GM03348 (cell line): ENCODE data around the gene RPS10.

ENCODE experiments used
- DNase-seq: peaks from one replicate; pipeline ENCODE4 v3.0.0; 2012; ENCODE audit warnings: low spot score

Gene RPS10

GRCh38 chr6:34370361-34370760 is 55.5 kb downstream of the RPS10 start:
- DNase-seq, result no peak

GRCh38 chr6:34369385-34369784 is 56.5 kb downstream of the RPS10 start:
- no peak for DNase-seq
